ENCODE data around the gene RAB20. TPM values are rescaled to one million over a fixed set of nuclear protein-coding genes. Genes with fewer than 3 reads are reported as not detected.

The RAB20 gene
- total RNA-seq, 1 experiment from 2014 or later, result 12.3 TPM

- no peaks in the 10 kb centered on the region for H3K4me1 ChIP-seq (ENCODE audit: insufficient read depth, low read length)
- no peaks in the 10 kb centered on the region for H3K23me2 ChIP-seq (ENCODE audit: insufficient read length, low read depth, low read length, poor library complexity, severe bottlenecking)
- no CpG with 5 or more reads among the region's 10 CpGs for WGBS (ENCODE audit: extremely low coverage, insufficient read length, low lambda C conversion rate)
- H4K8ac ChIP-seq (replicated peaks; ENCODE audit: insufficient read length, low read depth, low read length), result no peak overlapping the region
- H2BK5ac ChIP-seq (ENCODE audit: insufficient read length, low read length), result no peak overlapping the region
- no peak overlapping the region for H2BK20ac ChIP-seq (ENCODE audit: low read depth, low read length, poor library complexity, severe bottlenecking)
- no peak overlapping the region for H3K18ac ChIP-seq (ENCODE audit: insufficient read length, low read depth, low read length)
- H4K5ac ChIP-seq (ENCODE audit: insufficient read length, low read depth, low read length), result no peak overlapping the region
- no peak overlapping the region for H3K56ac ChIP-seq (ENCODE audit: insufficient read length, low read depth, low read length)
- peaks cover 2% of the 10 kb centered on the region; the same call in 1 of the 2 replicates for H3K27me3 Mint-ChIP-seq (ENCODE audit: low read depth)
- no peak overlapping the region for H2BK120ac ChIP-seq (ENCODE audit: low read depth, low read length, poor library complexity, severe bottlenecking)
- H3K4me1 Mint-ChIP-seq, result peaks cover 4 to 11% of the 10 kb centered on the region in 2 experiments; a peak in 3 of 4 replicates
- no peaks in the 10 kb centered on the region for H3K79me1 ChIP-seq (ENCODE audit: insufficient read depth, low read depth, low read length, poor library complexity, severe bottlenecking)
- H3K36me3 Mint-ChIP-seq (ENCODE audit: insufficient read depth in 1 of 3, low read depth in 3 of 3), result no peaks in the 10 kb centered on the region
- H4K91ac ChIP-seq (ENCODE audit: insufficient read length, low read depth, low read length), result no peak overlapping the region
- no peak overlapping the region for H2BK15ac ChIP-seq (ENCODE audit: low read depth, low read length)
- no peak overlapping the region for H3K9ac ChIP-seq (ENCODE audit: extremely low read depth, insufficient read length, low read length)
- H3K4ac ChIP-seq (ENCODE audit: low read depth, low read length), result no peak overlapping the region
- H2BK12ac ChIP-seq (ENCODE audit: insufficient read length, low read depth, low read length), result no peak overlapping the region
- no peaks in the 10 kb centered on the region for H3K9me3 ChIP-seq (ENCODE audit: control insufficient read depth, low read depth, low read length)
- no peak overlapping the region for H3K4me2 ChIP-seq (ENCODE audit: insufficient read depth, insufficient read length, low read length)
- DNase-seq, result no peak
- no peak overlapping the region for H3K14ac ChIP-seq (ENCODE audit: insufficient read depth, low read length)
- no peak overlapping the region for H3K23ac ChIP-seq (ENCODE audit: insufficient read length, low read depth, low read length)
- no peak overlapping the region for H2AK5ac ChIP-seq (ENCODE audit: insufficient read length, low read length)
- H3K27me3 ChIP-seq (ENCODE audit: insufficient read depth, low read length), result no peaks in the 10 kb centered on the region
- peaks cover 0 to 3% of the 10 kb centered on the region in 2 experiments; a peak in 3 of 5 replicates for H3K9me3 Mint-ChIP-seq
- H3K27ac Mint-ChIP-seq, result no peak overlapping the region
- no peak overlapping the region for H3K27ac ChIP-seq (ENCODE audit: insufficient read length, low read depth, low read length)
- no peak overlapping the region for H3K4me3 Mint-ChIP-seq
- no peak overlapping the region for H2AFZ ChIP-seq (ENCODE audit: low read length)
- H3T11ph ChIP-seq (ENCODE audit: low read length), result no peak overlapping the region
- TF ChIP-seq CTCF (conservative IDR thresholded peaks at IDR 0.05), result no peak
- no peaks in the 10 kb centered on the region for H3K79me2 ChIP-seq (ENCODE audit: insufficient read depth, low read length)
- H4K20me1 ChIP-seq (ENCODE audit: control insufficient read depth, insufficient read depth, insufficient read length), result no peaks in the 10 kb centered on the region
These were observed 38.8 kb upstream of the RAB20 start for GRCh38 chr13:110600261-110600819.
